Spinal cord (tissue), 10 donors: Measurements from ENCODE around the gene ZNF23. TPM values are rescaled to one million over a fixed set of nuclear protein-coding genes. Genes with fewer than 3 reads are reported as not detected.
A peak's percentile ranks its signal among the peaks of the same experiment; 100 is the strongest.

Experiments used
- DNase-seq, 6 donors: peaks; one replicate each; pipeline versions ENCODE4 v3.0.0 to v3.0.0-alpha.2; 2013 to 2015; ENCODE audit warnings: low spot score in 6 of 6, low read depth in 4 of 6
- H3K27ac ChIP-seq: one replicate; pipeline ENCODE4 v1.5.1; 2013; ENCODE audit warnings: low read depth, low read length, control low read depth
- H3K27me3 ChIP-seq: one replicate; pipeline ENCODE4 v1.6.1; 2013; ENCODE audit warnings: low read length; ENCODE audit not compliant: control insufficient read depth, insufficient read depth
- H3K36me3 ChIP-seq: one replicate; pipeline ENCODE4 v1.6.1; 2013; ENCODE audit warnings: low read length; ENCODE audit not compliant: control insufficient read depth, insufficient read depth
- H3K4me1 ChIP-seq: one replicate; pipeline ENCODE4 v1.6.1; 2013; ENCODE audit warnings: low read length; ENCODE audit not compliant: control insufficient read depth, insufficient read depth
- H3K4me3 ChIP-seq: one replicate; pipeline ENCODE4 v1.5.1; 2013; ENCODE audit warnings: low read depth, low read length, control low read depth
- H3K9me3 ChIP-seq: one replicate; pipeline ENCODE4 v1.6.1; 2013; ENCODE audit warnings: low read length; ENCODE audit not compliant: control insufficient read depth, insufficient read depth
- WGBS: methylation state at CpG from one replicate; pipeline ENCODE4 v1.1.5; 2013; ENCODE audit warnings: missing lambda C conversion rate; ENCODE audit not compliant: insufficient coverage; 5-methylcytosine and 5-hydroxymethylcytosine counted together
- polyA plus RNA-seq, 2 donors: library from polyadenylated mRNA; unstranded; fragments of 120-200 nt; gene quantifications; one replicate each; pipeline ENCODE4 v1.2.1, GENCODE V29; 2013; ENCODE audit not compliant: insufficient read length in 2 of 2
- total RNA-seq, 2 donors: library from RNA; depleted of rRNA in 1 of 2; stranded (reverse); fragments of 120-200 nt in 1 of 2; fragments of >200 nt in 1 of 2; gene quantifications; one replicate each; pipeline versions ENCODE4 v1.2.3 to v1.2.4, GENCODE V29; 2013 to 2014
- donor health status: healthy.

Gene ZNF23
- total and polyA plus RNA-seq, 4 donors: 14.5 to 28.9 (median 20.6) TPM

DNA sequence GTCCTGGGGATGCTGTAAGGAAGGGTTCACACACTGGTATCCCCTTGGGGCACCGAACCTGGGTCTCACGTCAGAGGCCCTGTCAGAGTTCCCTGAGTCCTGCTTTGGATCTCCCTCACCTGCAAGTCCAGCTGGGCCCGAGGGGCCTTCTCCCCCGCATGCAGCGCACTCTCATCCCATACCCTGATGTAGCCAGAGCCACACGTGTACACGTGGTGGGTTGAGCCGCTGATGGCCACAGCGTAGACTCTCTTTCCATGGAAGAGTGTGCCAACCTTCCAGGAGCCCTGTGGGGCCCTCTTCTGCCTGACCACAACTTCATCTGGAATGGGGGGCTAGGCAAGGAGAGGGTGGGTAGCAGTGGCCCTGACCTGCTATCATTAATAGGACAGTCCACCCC is 30.1 kb downstream of the ZNF23 start:
- Histone ChIP-seq H3K4me3 (no peak overlapping the region), H3K9me3 (no peaks in the 10 kb centered on the region), H3K27me3 (peaks cover 5% of the 10 kb centered on the region), H3K27ac (no peak overlapping the region), H3K36me3 (no peaks in the 10 kb centered on the region), H3K4me1 (no peaks in the 10 kb centered on the region)
- no peak for DNase-seq
- WGBS: 91% methylated on average over 8 of the region's 9 CpGs

DNA sequence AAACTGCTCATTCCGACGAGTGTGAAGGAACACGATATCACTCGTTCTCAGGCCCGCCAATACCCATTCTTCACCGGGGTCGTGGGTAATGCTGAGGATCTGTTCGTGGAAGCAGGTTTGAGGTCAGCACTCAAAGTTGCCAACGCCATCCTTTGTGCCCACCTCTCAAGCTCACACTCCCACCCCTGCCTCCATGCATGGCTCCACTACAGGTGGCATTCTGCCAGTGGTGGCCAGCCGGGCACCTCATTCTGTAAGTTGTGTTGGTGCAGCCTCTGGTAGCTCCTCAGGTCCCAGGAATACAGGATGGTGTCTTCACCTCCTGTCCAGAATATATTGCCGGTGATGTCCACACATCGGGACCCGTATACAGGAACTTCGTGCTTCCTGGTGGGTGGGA is 30.9 kb downstream of the ZNF23 start:
- H3K27ac ChIP-seq: no peak overlapping the region
- no peaks in the 10 kb centered on the region for H3K9me3 ChIP-seq
- peaks cover 14% of the 10 kb centered on the region for H3K27me3 ChIP-seq
- peaks cover 3% of the 10 kb centered on the region for H3K4me1 ChIP-seq
- no peak for DNase-seq
- 89% methylated on average over 13 of the region's 14 CpGs for WGBS
- H3K36me3 ChIP-seq: no peaks in the 10 kb centered on the region
- H3K4me3 ChIP-seq: no peak overlapping the region

DNA sequence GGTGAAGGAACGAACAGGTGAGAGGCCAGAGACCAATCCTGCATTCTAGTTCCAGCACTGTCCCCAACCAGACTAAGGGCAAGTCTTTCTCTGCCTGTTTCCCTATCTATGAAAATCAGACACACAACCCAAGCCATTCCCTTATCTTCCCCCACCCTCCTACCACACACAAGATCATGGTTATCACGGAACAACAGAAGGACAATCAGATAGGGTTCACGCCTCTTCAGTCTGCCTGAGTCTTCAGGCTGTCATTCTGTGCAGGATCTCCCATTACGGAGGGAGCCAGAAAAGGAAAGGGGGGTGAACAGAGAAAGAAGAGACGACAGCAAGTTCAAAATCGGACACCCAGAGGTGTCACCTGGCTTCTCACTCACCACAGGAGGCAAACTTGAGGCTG is 31.3 kb downstream of the ZNF23 start:
- Histone ChIP-seq H3K36me3 (no peaks in the 10 kb centered on the region), H3K9me3 (no peaks in the 10 kb centered on the region), H3K27ac (no peak overlapping the region), H3K4me3 (no peak overlapping the region), H3K4me1 (peaks cover 3% of the 10 kb centered on the region), H3K27me3 (peaks cover 18% of the 10 kb centered on the region)
- WGBS: 88% methylated on average over 1 of the region's 6 CpGs
- no peak for DNase-seq

DNA sequence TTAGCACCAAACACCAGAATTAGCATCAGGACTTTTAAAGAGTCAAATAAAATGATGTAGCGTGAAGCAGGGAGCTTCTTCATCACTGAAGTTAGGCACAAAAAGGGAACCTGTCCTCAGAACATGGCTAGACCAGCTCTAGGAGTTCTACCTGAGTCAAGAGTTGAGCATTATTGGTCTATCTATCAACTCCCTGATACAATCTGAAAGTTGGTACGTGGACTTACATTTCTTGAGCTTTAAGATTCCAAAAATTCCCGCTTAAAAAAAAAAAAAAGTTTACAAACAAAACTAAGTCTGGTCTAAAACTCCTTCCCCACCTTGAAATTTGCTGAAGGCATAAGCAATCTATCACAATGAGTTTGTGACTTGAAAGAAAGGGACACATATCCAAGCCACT is 32.5 kb downstream of the ZNF23 start:
- peaks cover 23% of the 10 kb centered on the region for H3K27me3 ChIP-seq
- no peak overlapping the region for H3K27ac ChIP-seq
- no peak overlapping the region for H3K4me3 ChIP-seq
- WGBS: no CpG with 5 or more reads among the region's 3 CpGs
- DNase-seq: no peak
- H3K4me1 ChIP-seq: peaks cover 3% of the 10 kb centered on the region
- no peaks in the 10 kb centered on the region for H3K36me3 ChIP-seq
- H3K9me3 ChIP-seq: no peaks in the 10 kb centered on the region

DNA sequence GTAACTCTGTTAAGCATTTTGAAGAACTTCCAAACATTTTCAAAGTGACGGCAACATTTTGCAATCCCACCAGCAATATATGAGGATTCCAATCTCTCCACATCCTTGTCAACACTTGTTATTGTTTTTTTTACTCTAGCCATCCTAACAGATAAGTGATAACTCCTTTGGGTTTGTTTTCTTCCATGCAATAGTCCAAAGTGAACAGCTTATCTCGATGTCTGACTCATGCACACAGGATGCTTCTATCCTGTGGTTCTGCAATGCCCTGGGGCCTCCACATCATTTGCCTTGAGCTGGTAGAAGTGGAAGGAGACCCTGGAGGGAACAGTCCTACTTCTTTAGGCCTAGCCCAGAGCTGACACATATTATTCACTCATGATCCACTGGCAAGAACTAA is 33.2 kb downstream of the ZNF23 start:
- no peak overlapping the region for H3K4me3 ChIP-seq
- no peaks in the 10 kb centered on the region for H3K36me3 ChIP-seq
- H3K4me1 ChIP-seq: peaks cover 3% of the 10 kb centered on the region
- 100% methylated on average over 2 of the region's 2 CpGs for WGBS
- H3K27ac ChIP-seq: no peak overlapping the region
- H3K9me3 ChIP-seq: no peaks in the 10 kb centered on the region
- peaks cover 23% of the 10 kb centered on the region for H3K27me3 ChIP-seq
- DNase-seq: no peak

DNA sequence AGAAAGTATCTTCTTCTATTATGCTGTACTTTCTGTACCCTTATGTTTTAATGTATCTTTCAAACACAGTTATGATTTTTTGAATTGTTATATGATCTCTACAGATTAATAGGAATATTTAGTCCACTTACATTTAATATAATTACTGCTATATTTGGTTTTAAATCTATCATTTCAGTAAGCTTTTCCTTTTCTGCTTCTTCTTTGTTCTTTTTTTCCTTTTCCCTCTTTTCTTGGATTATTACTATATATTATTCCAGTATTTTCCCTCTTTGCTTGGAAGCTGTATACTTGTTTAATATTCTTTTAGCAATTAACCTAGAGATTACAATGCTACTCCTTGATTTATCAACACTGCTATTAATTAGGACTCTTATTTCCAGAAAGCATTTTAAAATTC is 33.7 kb downstream of the ZNF23 start:
- peaks cover 23% of the 10 kb centered on the region for H3K27me3 ChIP-seq
- DNase-seq: no peak
- no peaks in the 10 kb centered on the region for H3K9me3 ChIP-seq
- H3K4me3 ChIP-seq: no peak overlapping the region
- H3K36me3 ChIP-seq: no peaks in the 10 kb centered on the region
- no peak overlapping the region for H3K27ac ChIP-seq
- H3K4me1 ChIP-seq: peaks cover 3% of the 10 kb centered on the region

DNA sequence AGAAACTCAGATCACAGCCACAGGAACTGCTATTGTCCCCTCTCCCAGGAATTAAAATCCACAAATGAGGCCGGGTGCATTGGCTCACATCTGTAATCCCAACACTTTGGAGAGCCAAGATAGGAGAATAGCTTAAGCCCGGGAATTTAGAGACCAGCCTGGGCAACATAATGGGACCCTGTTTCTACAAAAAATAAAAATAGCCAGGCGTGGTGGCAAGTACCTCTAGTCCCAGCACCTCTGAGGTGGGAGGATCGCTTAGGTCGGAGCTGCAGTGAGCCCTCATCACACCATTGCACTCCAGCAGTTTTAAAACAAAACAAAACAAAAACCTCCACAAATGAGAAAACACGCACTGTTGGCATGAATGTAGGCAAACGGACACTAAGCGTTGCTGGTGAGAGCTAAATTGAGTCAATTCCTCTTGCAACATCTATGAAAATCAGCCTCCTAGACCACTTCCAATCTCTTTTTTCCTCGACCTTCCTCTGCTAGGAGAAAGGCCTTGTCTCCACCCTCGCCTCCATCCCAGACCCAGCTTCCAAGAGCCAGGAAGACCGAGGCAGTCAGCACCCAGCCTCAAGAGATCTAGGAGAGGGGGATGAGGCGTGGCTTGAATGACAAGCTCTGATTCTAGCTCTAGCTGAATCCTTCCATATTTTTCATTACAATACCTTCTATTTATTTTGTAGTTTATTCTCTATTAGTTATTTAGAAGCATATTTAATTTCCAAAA is 35.0 kb downstream of the ZNF23 start:
- no peak overlapping the region for H3K4me3 ChIP-seq
- peaks cover 3% of the 10 kb centered on the region for H3K4me1 ChIP-seq
- H3K36me3 ChIP-seq: no peaks in the 10 kb centered on the region
- H3K27me3 ChIP-seq: peaks cover 23% of the 10 kb centered on the region
- H3K9me3 ChIP-seq: no peaks in the 10 kb centered on the region
- WGBS: 72% methylated on average over 8 of the region's 12 CpGs
- DNase-seq: no peak
- no peak overlapping the region for H3K27ac ChIP-seq

DNA sequence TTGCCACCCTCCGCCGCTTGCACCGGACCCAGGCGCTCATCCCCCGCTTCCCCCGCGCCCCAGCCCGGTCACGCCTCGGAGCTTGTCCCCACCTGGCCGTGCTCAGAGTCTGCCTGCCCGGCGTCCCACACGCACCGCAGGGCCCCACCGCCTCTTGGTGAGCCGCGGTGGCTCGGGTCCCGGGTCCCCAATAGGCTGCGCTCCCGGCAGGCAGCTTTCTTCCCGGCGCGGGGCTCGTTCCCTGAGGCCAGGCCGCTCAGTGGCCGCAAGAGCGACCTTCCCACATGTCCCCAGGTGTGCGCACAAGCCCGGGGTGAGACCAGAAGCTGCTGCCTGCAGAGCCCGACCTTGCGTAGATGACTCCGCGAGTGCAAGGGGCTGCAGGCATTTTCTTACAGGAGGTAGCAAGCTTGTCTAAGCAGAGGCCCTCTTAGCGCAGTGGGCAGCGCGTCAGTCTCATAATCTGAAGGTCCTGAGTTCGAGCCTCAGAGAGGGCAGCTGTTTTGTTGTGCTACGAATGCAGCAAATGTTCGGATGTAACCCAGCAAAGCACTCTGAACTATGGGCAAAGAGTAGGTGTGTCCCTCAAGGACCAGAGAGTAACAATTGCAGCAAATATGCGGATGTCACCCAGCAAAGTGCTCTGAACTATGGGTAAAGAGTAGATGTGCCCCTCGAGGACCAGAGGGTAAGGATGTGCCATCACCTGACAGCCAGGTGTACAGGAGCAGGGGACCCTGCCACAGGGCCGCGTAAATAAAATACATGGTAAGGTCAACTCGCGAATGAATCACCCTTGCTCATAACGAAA is 35.8 kb downstream of the ZNF23 start:
- no peaks in the 10 kb centered on the region for H3K36me3 ChIP-seq
- WGBS: 2% methylated on average over 45 of the region's 48 CpGs
- peaks cover 3% of the 10 kb centered on the region for H3K4me1 ChIP-seq
- H3K9me3 ChIP-seq: no peaks in the 10 kb centered on the region
- peak in 3 of 6 donors; percentile 25 to 83 (median 27) for DNase-seq
- peaks cover 23% of the 10 kb centered on the region for H3K27me3 ChIP-seq
- peak overlapping the region; percentile 26 for H3K4me3 ChIP-seq
- H3K27ac ChIP-seq: no peak overlapping the region

DNA sequence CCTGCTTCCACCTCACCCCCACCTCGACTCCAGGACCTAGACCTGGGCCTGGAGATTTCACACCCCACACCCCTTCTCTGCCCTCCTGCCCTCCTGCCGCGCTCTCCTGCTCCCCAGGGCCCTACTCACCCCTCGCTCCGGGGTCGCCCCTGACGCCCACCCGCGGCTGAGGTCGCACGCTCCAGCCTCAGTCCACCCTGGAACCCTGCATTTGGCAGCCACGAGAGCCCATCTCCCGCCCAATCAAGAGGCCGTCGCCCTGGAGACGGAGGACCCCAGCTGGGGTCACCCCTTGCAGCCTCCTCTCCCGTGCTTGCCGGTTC is 36.3 kb downstream of the ZNF23 start:
- DNase-seq: no peak
- no peak overlapping the region for H3K27ac ChIP-seq
- peaks cover 3% of the 10 kb centered on the region for H3K4me1 ChIP-seq
- H3K9me3 ChIP-seq: no peaks in the 10 kb centered on the region
- peaks cover 23% of the 10 kb centered on the region for H3K27me3 ChIP-seq
- 4% methylated on average over 18 of the region's 18 CpGs for whole genome bisulfite sequencing
- H3K4me3 ChIP-seq: no peak overlapping the region
- H3K36me3 ChIP-seq: no peaks in the 10 kb centered on the region

DNA sequence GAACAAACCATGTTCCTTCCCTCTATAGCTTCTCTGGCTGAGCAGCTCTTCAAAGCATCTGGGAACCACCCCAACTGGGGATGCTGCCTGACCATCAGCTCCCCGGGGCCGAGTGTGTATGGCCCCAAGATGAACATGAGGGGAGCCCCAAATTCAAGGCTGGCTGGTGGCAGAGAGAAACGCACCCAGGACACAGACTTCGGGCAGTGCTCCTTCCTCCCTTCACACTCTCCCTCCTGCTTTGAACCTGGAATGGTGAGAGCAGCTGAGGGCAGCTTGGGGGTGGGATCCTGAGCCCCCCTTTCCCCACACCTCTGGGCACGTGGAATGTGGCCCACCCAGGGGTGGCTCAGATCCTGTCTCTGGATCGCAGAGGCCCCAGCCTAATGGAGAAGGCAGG is 37.4 kb downstream of the ZNF23 start:
- Histone ChIP-seq H3K9me3 (no peaks in the 10 kb centered on the region), H3K27me3 (peaks cover 23% of the 10 kb centered on the region), H3K36me3 (no peaks in the 10 kb centered on the region), H3K27ac (no peak overlapping the region), H3K4me3 (no peak overlapping the region), H3K4me1 (peaks cover 3% of the 10 kb centered on the region)
- no peak for DNase-seq
- 83% methylated on average over 3 of the region's 6 CpGs for WGBS
